Choroid plexus epithelial cell (primary cell): ENCODE data around the gene LRRN2.

Experiments used
- DNase-seq: peaks from one replicate; pipeline ENCODE4 v3.0.0-alpha.2; 2010; ENCODE audit warnings: low read depth
- H3K4me3 ChIP-seq: 2 replicates; pipeline ENCODE4 v1.5.1; 2011; ENCODE audit warnings: low read depth, mild to moderate bottlenecking, control low read depth, low read length, moderate library complexity
- TF ChIP-seq, protein P1 (sequence below): conservative IDR thresholded peaks from 2 replicates; pipeline ENCODE4 v1.5.1; 2011; ENCODE audit warnings: low read depth, mild to moderate bottlenecking, control low read depth, inconsistent platforms, low read length, moderate library complexity

The LRRN2 gene

DNA sequence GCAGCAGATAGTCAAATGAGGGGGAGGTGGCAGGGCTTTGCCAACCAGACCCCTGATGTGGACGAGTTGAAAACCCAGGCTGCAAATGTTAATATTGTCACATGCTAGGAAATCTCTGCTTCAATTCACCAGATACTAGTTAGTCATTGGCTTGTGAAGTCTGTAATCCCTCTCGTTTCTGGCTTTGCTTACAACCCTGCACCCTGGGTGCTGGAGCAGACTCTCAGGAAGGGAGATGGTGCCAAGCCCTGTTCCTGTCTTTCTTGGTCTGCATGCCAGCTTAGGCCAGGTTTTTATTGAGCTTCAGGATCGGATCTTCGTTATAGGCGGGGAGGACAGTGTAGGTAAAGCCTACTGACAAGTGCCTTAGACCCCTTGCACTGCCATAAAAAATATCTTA lies 116.1 kb downstream of the LRRN2 start:
- TF ChIP-seq, protein P1, sequence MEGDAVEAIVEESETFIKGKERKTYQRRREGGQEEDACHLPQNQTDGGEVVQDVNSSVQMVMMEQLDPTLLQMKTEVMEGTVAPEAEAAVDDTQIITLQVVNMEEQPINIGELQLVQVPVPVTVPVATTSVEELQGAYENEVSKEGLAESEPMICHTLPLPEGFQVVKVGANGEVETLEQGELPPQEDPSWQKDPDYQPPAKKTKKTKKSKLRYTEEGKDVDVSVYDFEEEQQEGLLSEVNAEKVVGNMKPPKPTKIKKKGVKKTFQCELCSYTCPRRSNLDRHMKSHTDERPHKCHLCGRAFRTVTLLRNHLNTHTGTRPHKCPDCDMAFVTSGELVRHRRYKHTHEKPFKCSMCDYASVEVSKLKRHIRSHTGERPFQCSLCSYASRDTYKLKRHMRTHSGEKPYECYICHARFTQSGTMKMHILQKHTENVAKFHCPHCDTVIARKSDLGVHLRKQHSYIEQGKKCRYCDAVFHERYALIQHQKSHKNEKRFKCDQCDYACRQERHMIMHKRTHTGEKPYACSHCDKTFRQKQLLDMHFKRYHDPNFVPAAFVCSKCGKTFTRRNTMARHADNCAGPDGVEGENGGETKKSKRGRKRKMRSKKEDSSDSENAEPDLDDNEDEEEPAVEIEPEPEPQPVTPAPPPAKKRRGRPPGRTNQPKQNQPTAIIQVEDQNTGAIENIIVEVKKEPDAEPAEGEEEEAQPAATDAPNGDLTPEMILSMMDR = no peak
- no peak overlapping the region for H3K4me3 ChIP-seq
- DNase-seq = no peak

DNA sequence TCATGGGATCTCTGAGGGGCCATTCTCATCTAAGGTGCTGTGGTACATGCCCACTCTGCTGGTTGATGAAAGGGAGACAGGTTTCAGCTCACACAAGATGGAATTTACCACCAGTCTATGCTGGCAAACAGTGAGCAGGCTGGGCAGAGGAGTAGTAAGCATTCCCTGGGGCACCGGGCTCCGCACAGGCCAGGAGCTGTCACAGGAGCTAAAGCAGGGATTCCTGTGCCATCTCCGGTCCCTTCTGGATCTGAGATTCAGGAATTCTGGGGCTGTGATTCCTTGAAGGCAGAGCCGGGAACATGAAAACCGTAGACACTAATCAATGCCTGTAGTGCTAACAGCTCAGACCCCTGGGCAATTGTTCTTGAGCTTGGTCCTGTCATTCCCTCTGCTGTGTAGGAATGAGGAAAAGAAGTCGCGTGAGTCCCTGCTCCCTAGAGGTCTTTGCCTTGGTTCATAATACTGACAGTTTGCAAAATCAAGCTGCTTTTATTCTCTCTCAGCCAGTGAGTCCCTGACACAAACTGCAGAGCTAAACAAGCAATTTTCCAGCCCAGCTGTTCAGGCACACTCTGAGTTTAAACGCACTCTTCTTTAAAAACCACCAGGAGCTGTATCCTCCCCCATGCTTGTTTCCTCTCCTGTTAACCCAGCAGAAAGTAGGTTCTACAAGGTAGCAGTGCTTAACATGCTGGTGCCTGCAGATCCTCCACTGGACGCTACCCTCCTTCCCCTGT lies 116.8 kb downstream of the LRRN2 start:
- H3K4me3 ChIP-seq = no peak overlapping the region
- TF ChIP-seq, protein P1 = no peak
- DNase-seq = no peak
